Mesothelial cell of epicardium (in vitro differentiated cells): ENCODE measurements around the gene NIF3L1. TPM values are rescaled to one million over a fixed set of nuclear protein-coding genes. Genes with fewer than 3 reads are reported as not detected.

ENCODE experiments used
- DNase-seq, 2 experiments: peaks; one replicate each; pipeline ENCODE4 v3.0.0; 2021; ENCODE audit warnings: low spot score in 2 of 2; ENCODE audit not compliant: unreplicated experiment in 2 of 2
- H3K27ac Mint-ChIP-seq: 2 replicates; pipeline ENCODE4 v1.8.0; 2021; ENCODE audit warnings: mixed read lengths
- H3K27me3 Mint-ChIP-seq: 2 replicates; pipeline ENCODE4 v1.8.0; 2021; ENCODE audit warnings: low read depth, mixed read lengths
- H3K36me3 Mint-ChIP-seq: 2 replicates; pipeline ENCODE4 v1.8.0; 2021; ENCODE audit warnings: mixed read lengths
- H3K4me1 Mint-ChIP-seq: 2 replicates; pipeline ENCODE4 v1.8.0; 2021; ENCODE audit warnings: mixed read lengths
- H3K4me3 Mint-ChIP-seq: 2 replicates; pipeline ENCODE4 v1.8.0; 2021; ENCODE audit warnings: mild to moderate bottlenecking, moderate library complexity, mixed read lengths
- H3K9me3 Mint-ChIP-seq: 2 replicates; pipeline ENCODE4 v1.8.0; 2021; ENCODE audit warnings: mixed read lengths
- CTCF ChIP-seq: fragments of 200-600 bp; sonication (generic); IDR thresholded peaks from one replicate; pipeline ENCODE4 v1.5.0; 2021; ENCODE audit warnings: antibody characterized with exemption; ENCODE audit not compliant: unreplicated experiment
- total RNA-seq: library from RNA; stranded (reverse); gene quantifications from 3 replicates; pipeline ENCODE4 v1.2.1, GENCODE V29; 2021

Gene NIF3L1
- total RNA-seq, 1 donor from 2014 or later = 24.8 TPM

GRCh38 chr2:200864176-200865034 lies 24.8 kb upstream of the NIF3L1 start, which contains the start of gene CLK1:
CLK1 (minus strand) TSS chr2:200864658; CDS start chr2:200861862, 2,796 bp downstream.
- Mint-ChIP-seq H3K9me3 (no peaks in the 10 kb centered on the region), H3K4me3 (peak within 1 kb of the TSS; percentile 99), H3K27ac (peak within 1 kb of the TSS; percentile 100), H3K4me1 (peaks cover 40% of the 10 kb centered on the region), H3K36me3 (peaks cover 8% of the 10 kb centered on the region), H3K27me3 (no peaks in the 10 kb centered on the region)
- DNase-seq = peak; percentile 78 to 88
- no peak for TF ChIP-seq CTCF

- H3K27me3 Mint-ChIP-seq = no peaks in the 10 kb centered on the region
- TF ChIP-seq CTCF = no peak
- H3K4me3 Mint-ChIP-seq = no peak overlapping the region
- peaks cover 4% of the 10 kb centered on the region for H3K36me3 Mint-ChIP-seq
- peaks cover 13% of the 10 kb centered on the region for H3K4me1 Mint-ChIP-seq
- DNase-seq = no peak
- peak overlapping the region; percentile 32 for H3K27ac Mint-ChIP-seq
- H3K9me3 Mint-ChIP-seq = no peaks in the 10 kb centered on the region
Measured at GRCh38 chr2:200869014-200869413, 20.2 kb upstream of the NIF3L1 start.

GRCh38 chr2:200871151-200871550 lies 18.0 kb upstream of the NIF3L1 start:
- DNase-seq = no peak
- H3K36me3 Mint-ChIP-seq = peaks cover 17% of the 10 kb centered on the region
- TF ChIP-seq CTCF = no peak
- peaks cover 7% of the 10 kb centered on the region for H3K4me1 Mint-ChIP-seq
- no peak overlapping the region for H3K27ac Mint-ChIP-seq
- no peak overlapping the region for H3K4me3 Mint-ChIP-seq
- H3K9me3 Mint-ChIP-seq = no peaks in the 10 kb centered on the region
- no peaks in the 10 kb centered on the region for H3K27me3 Mint-ChIP-seq

GRCh38 chr2:200873560-200873959 lies 15.6 kb upstream of the NIF3L1 start:
- no peak for DNase-seq
- no peak overlapping the region for H3K27ac Mint-ChIP-seq
- no peaks in the 10 kb centered on the region for H3K4me1 Mint-ChIP-seq
- no peaks in the 10 kb centered on the region for H3K9me3 Mint-ChIP-seq
- no peak for TF ChIP-seq CTCF
- H3K27me3 Mint-ChIP-seq = no peaks in the 10 kb centered on the region
- peaks cover 20% of the 10 kb centered on the region for H3K36me3 Mint-ChIP-seq
- no peak overlapping the region for H3K4me3 Mint-ChIP-seq

GRCh38 chr2:200877443-200877842 lies 11.7 kb upstream of the NIF3L1 start:
- Mint-ChIP-seq H3K27me3 (no peaks in the 10 kb centered on the region), H3K9me3 (no peaks in the 10 kb centered on the region), H3K4me3 (no peak overlapping the region), H3K4me1 (no peaks in the 10 kb centered on the region), H3K36me3 (peaks cover 31% of the 10 kb centered on the region), H3K27ac (no peak overlapping the region)
- no peak for TF ChIP-seq CTCF
- DNase-seq = no peak
